K562 (cell line): Measurements from ENCODE around the gene EIF2S2. TPM values are rescaled to one million over a fixed set of nuclear protein-coding genes. Genes with fewer than 3 reads are reported as not detected.

ENCODE experiments used
- AFF4 ChIP-seq: sonication (generic); formaldehyde crosslinking; IDR thresholded peaks from 2 replicates; pipeline ENCODE4 v1.8.0; 2023; ENCODE audit warnings: mild to moderate bottlenecking, missing genetic modification reagents
- HLTF ChIP-seq: fragments of 450-650 bp; IDR thresholded peaks from 2 replicates; pipeline ENCODE4 v1.6.1; 2016
- KLF10 ChIP-seq: fragments of 250-450 bp; sonication (Bioruptor Pico); IDR thresholded peaks from 2 replicates; pipeline ENCODE4 v1.6.1; 2021; ENCODE audit warnings: matching md5 sums
- MEIS2 ChIP-seq: fragments of 450-650 bp; IDR thresholded peaks from 2 replicates; pipeline ENCODE4 v1.6.1; 2014; ENCODE audit warnings: mild to moderate bottlenecking; ENCODE audit not compliant: partially characterized antibody
- MXI1 ChIP-seq: IDR thresholded peaks from 2 replicates; pipeline ENCODE4 v1.6.1; 2011; ENCODE audit warnings: low read depth, mild to moderate bottlenecking, improper control_type of control experiment, low read length
- REST ChIP-seq, 2 experiments: fragments of 450-650 bp; formaldehyde crosslinking in 1 of 2; IDR thresholded peaks; 2 replicates each; pipeline versions ENCODE4 v1.4.0 to v1.6.1; 2014 to 2020; ENCODE audit warnings: mild to moderate bottlenecking in 2 of 2, borderline replicate concordance in 1 of 2, low read depth in 1 of 2
- TARDBP ChIP-seq: fragments of 450-650 bp; IDR thresholded peaks from 2 replicates; pipeline ENCODE4 v1.6.1; 2016
- TRIM24 ChIP-seq, 2 experiments: fragments of 450-650 bp; IDR thresholded peaks; 2 replicates each; pipeline ENCODE4 v1.6.1; 2016
- ZNF263 ChIP-seq: sonication (generic); formaldehyde crosslinking; IDR thresholded peaks from 2 replicates; pipeline ENCODE4 v1.8.0; 2022; ENCODE audit warnings: mild to moderate bottlenecking, missing genetic modification reagents, borderline replicate concordance
- ZNF668 ChIP-seq: fragments of 250-450 bp; sonication (Bioruptor Pico); IDR thresholded peaks from 2 replicates; pipeline ENCODE4 v1.8.0; 2022; ENCODE audit warnings: mild to moderate bottlenecking, inconsistent platforms
- ZNF740 ChIP-seq, 3 experiments: fragments of 200-800 bp in 1 of 3; sonication (Bioruptor generic) in 1 of 3; sonication (generic) in 1 of 3; formaldehyde crosslinking in 1 of 3; IDR thresholded peaks; 2 replicates each; pipeline versions ENCODE4 v1.6.1 to v1.8.0; 2016 to 2022; ENCODE audit warnings: mild to moderate bottlenecking in 2 of 3, missing compliant biosample characterization in 2 of 3, missing genetic modification characterization in 2 of 3, missing genetic modification reagents in 1 of 3
- polyA plus RNA-seq, 8 experiments: library from polyadenylated mRNA; depleted of rRNA in 4 of 8; stranded (reverse) in 5 of 8; unstranded in 3 of 8; fragments of >200 nt; fragmentation: Nextera tagmentation in 2 of 8; fragmentation: Illumina TruSeq in 1 of 8; extraction: Ambion mirVana in 2 of 8; extraction: Trizol in 1 of 8; gene quantifications; 2 replicates each; pipeline versions ENCODE4 v1.2.1 to v1.2.3, GENCODE V29; 2011 to 2014; ENCODE audit warnings: inconsistent platforms in 1 of 8, missing spikeins in 1 of 8
- total RNA-seq, 7 experiments: library from RNA; depleted of rRNA in 6 of 7; stranded (reverse); fragments of >200 nt in 6 of 7; fragmentation: Illumina TruSeq in 2 of 7; extraction: Trizol in 2 of 7; gene quantifications; 2 replicates each; pipeline versions ENCODE4 v1.2.1 to v1.2.3, GENCODE V29; 2011 to 2021; ENCODE audit warnings: low replicate concordance in 1 of 7

Gene EIF2S2
- total and polyA plus RNA-seq, 9 of the 15 experiments (the other 6 are each of a cell fraction or from before 2014, with no cell fraction given) = 79.7 to 220 (median 154) TPM

GRCh38 chr20:34111702-34112599 lies at the start of gene EIF2S2 (continued):
- TF ChIP-seq REST (IDR thresholded peaks at IDR 0.05; ENCODE audit: borderline replicate concordance) = no peak
- peak; percentile 77 for TF ChIP-seq REST (CRISPR knock-in tag; IDR thresholded peaks at IDR 0.05; ENCODE audit: low read depth)
- 0 out of 2 replicates have a peak, but pooled peaks have one; percentile 54 for TF ChIP-seq ZNF740 (CRISPR knock-in tag; IDR thresholded peaks at IDR 0.05)
- no peak for TF ChIP-seq ZNF740 (tag; IDR thresholded peaks at IDR 0.05)
- TF ChIP-seq KLF10 (CRISPR knock-in tag) = no peak
- peak; percentile 49; the same call in 1 of the 2 replicates for TF ChIP-seq ZNF263 (CRISPR knock-in tag)
- TF ChIP-seq TARDBP = peak; percentile 58; the same call in 1 of the 2 replicates
- no peak for TF ChIP-seq ZNF668
- no peak; the same call in 1 of the 2 replicates for TF ChIP-seq HLTF
- peak; percentile 93; the same call in 1 of the 2 replicates for TF ChIP-seq AFF4 (CRISPR knock-in tag)
- TF ChIP-seq TRIM24 (IDR thresholded peaks at IDR 0.05) = peak in 1 of 2 experiments; percentile 37; a peak in 1 of 4 replicates
- peak; percentile 83 for TF ChIP-seq MXI1
- TF ChIP-seq MEIS2 = peak; percentile 95
